Gastrocnemius medialis (tissue), 4 donors: Measurements from ENCODE around the gene PLXNB1. TPM values are rescaled to one million over a fixed set of nuclear protein-coding genes. Genes with fewer than 3 reads are reported as not detected.

Experiments used
- ATAC-seq, 2 donors: fragments of 150-250 bp; one replicate each; pipeline ENCODE4 v1.9.1; 2016
- DNase-seq, 2 donors: peaks; one replicate each; pipeline ENCODE4 v3.0.0-alpha.2; 2019
- H3K27ac ChIP-seq, 4 donors: fragments of 200-600 bp; sonication (generic); 1 replicate in 1 of 4; 2 replicates in 3 of 4; pipeline ENCODE4 v1.5.1; 2016 to 2018; ENCODE audit warnings: mild to moderate bottlenecking in 2 of 4, moderate library complexity in 1 of 4
- H3K27me3 ChIP-seq, 3 donors: fragments of 200-600 bp; sonication (generic) in 2 of 3; 1 replicate in 1 of 3; 2 replicates in 2 of 3; pipeline versions ENCODE4 v1.5.1 to v1.6.0; 2016 to 2019; ENCODE audit warnings: mild to moderate bottlenecking in 1 of 3, moderate library complexity in 1 of 3
- H3K36me3 ChIP-seq, 2 donors: fragments of 200-600 bp; sonication (generic) in 1 of 2; one replicate each; pipeline ENCODE4 v1.5.1; 2017 to 2018
- H3K4me1 ChIP-seq, 2 donors: fragments of 200-600 bp; sonication (generic) in 1 of 2; one replicate each; pipeline ENCODE4 v1.5.1; 2016 to 2017; ENCODE audit warnings: mild to moderate bottlenecking in 2 of 2
- H3K4me3 ChIP-seq, 4 donors: fragments of 200-600 bp; sonication (generic) in 3 of 4; 1 replicate in 1 of 4; 2 replicates in 3 of 4; pipeline ENCODE4 v1.5.1; 2016 to 2019; ENCODE audit warnings: mild to moderate bottlenecking in 2 of 4
- H3K9me3 ChIP-seq, 3 donors: fragments of 200-600 bp; sonication (generic) in 2 of 3; 1 replicate in 1 of 3; 2 replicates in 2 of 3; pipeline ENCODE4 v1.5.1; 2016 to 2019
- CTCF ChIP-seq, 5 experiments: fragments of 450-650 bp in 3 of 5; fragments of 200-600 bp in 2 of 5; sonication (generic) in 2 of 5; IDR thresholded peaks in 4 of 5; conservative IDR thresholded peaks in 1 of 5; 1 replicate in 4 of 5; 2 replicates in 1 of 5; pipeline ENCODE4 v1.5.1; 2016 to 2019; ENCODE audit warnings: antibody characterized with exemption in 5 of 5, mild to moderate bottlenecking in 3 of 5, moderate library complexity in 3 of 5
- POLR2A ChIP-seq, 2 donors: fragments of 450-650 bp; IDR thresholded peaks; one replicate each; pipeline ENCODE4 v1.6.1; 2017; ENCODE audit warnings: antibody characterized with exemption in 2 of 2, mild to moderate bottlenecking in 2 of 2, moderate library complexity in 2 of 2
- in situ Hi-C, 4 donors: fragments of 200-750 bp; cut with MboI; loops; one replicate each; pipeline versions ENCODE4 v1.15.0 to v1.8.0; 2017; ENCODE audit warnings: low sequenced_read_pairs in 4 of 4
- intact Hi-C: fragments of 100-400 bp; cut with DNase I; formaldehyde crosslinking; loops from one replicate; pipeline ENCODE4 v1.15.1; 2023; ENCODE audit warnings: low total_unique reads
- total RNA-seq, 4 donors: library from RNA; depleted of rRNA; stranded (reverse); fragments of >200 nt; gene quantifications; one replicate each; pipeline versions ENCODE4 v1.1.0 to v1.2.3, GENCODE V29; 2016

The PLXNB1 gene
- total RNA-seq, 4 donors from 2014 or later, result 2.8 to 7.2 (median 3.5) TPM

GRCh38 chr3:48441940-48442339 lies 12.1 kb upstream of the PLXNB1 start:
- in situ Hi-C loops, result no loop called here
- Histone ChIP-seq H3K27me3 (no peaks in the 10 kb centered on the region), H3K9me3 (no peaks in the 10 kb centered on the region), H3K27ac (peak overlapping the region in 3 of 4 donors; percentile 85 to 96 (median 93)), H3K36me3 (peaks cover 0 to 26% of the 10 kb centered on the region in 2 donors), H3K4me1 (peaks cover 31 to 32% of the 10 kb centered on the region in 2 donors), H3K4me3 (no peak overlapping the region)
- DNase-seq, result no peak
- intact Hi-C loops, result loop anchor here (2.0 to 10.0 kb wide), 2 partner anchors 115 to 1277 kb away; partner anchors contain the start of genes PFKFB4 and SETD2
- no peak for ATAC-seq
- no peak for TF ChIP-seq CTCF (IDR thresholded peaks at IDR 0.05 in 4 of 5, conservative IDR thresholded peaks at IDR 0.05 in 1 of 5)
- TF ChIP-seq POLR2A (IDR thresholded peaks at IDR 0.05), result no peak

GRCh38 chr3:48440590-48440958 lies 10.7 kb upstream of the PLXNB1 start:
- TF ChIP-seq POLR2A (IDR thresholded peaks at IDR 0.05), result no peak
- TF ChIP-seq CTCF (IDR thresholded peaks at IDR 0.05 in 4 of 5, conservative IDR thresholded peaks at IDR 0.05 in 1 of 5), result no peak
- DNase-seq (no peak), ATAC-seq (peak in 1 of 2 donors; percentile 12)
- H3K4me3 ChIP-seq, result peak overlapping the region; percentile 74 to 95 (median 92)
- H3K27me3 ChIP-seq, result no peaks in the 10 kb centered on the region
- in situ Hi-C loops, result no loop called here
- H3K4me1 ChIP-seq, result peaks cover 23 to 24% of the 10 kb centered on the region in 2 donors
- peaks cover 0 to 26% of the 10 kb centered on the region in 2 donors for H3K36me3 ChIP-seq
- H3K9me3 ChIP-seq, result no peaks in the 10 kb centered on the region
- peak overlapping the region; percentile 85 to 96 (median 94) for H3K27ac ChIP-seq
- intact Hi-C loops, result loop anchor here (2.0 to 10.0 kb wide), 2 partner anchors 116 to 1276 kb away; partner anchors contain the start of genes PFKFB4 and SETD2

GRCh38 chr3:48439820-48440589 lies 10.1 kb upstream of the PLXNB1 start, which contains the start of the genes CCDC51 and TMA7:
Gene CCDC51, minus strand, starts transcription at chr3:48440119. Its CDS starts 4,991 bp downstream, at chr3:48435128.
Gene TMA7, plus strand, starts transcription at chr3:48440257. Its CDS starts 40 bp downstream, at chr3:48440297.
- in situ Hi-C loops (loop anchor here (5.0 to 10.0 kb wide), 4 partner anchors 38 to 168 kb away; no protein-coding TSS in a partner anchor), intact Hi-C loops (loop anchor here (2.0 to 10.0 kb wide), 3 partner anchors 117 to 1275 kb away; partner anchors contain the start of genes PFKFB4 and SETD2)
- Histone ChIP-seq H3K9me3 (no peaks in the 10 kb centered on the region), H3K4me3 (peak within 1 kb of the TSS; percentile 74 to 95 (median 92)), H3K4me1 (peaks cover 21 to 24% of the 10 kb centered on the region in 2 donors), H3K27me3 (no peaks in the 10 kb centered on the region), H3K36me3 (peaks cover 0 to 26% of the 10 kb centered on the region in 2 donors), H3K27ac (peak within 1 kb of the TSS; percentile 85 to 96 (median 94))
- no peak for TF ChIP-seq CTCF (IDR thresholded peaks at IDR 0.05 in 4 of 5, conservative IDR thresholded peaks at IDR 0.05 in 1 of 5)
- peak; percentile 84 to 95 for TF ChIP-seq POLR2A (IDR thresholded peaks at IDR 0.05)
- DNase-seq, result peak; percentile 98
- peak; percentile 96 to 97 for ATAC-seq

GRCh38 chr3:48437812-48438211 lies 7.9 kb upstream of the PLXNB1 start:
- in situ Hi-C loops (loop anchor here (5.0 to 10.0 kb wide), 4 partner anchors 36 to 166 kb away; no protein-coding TSS in a partner anchor), intact Hi-C loops (loop anchor here (5.0 kb wide), 1 partner anchor 206 kb away; no protein-coding TSS in a partner anchor)
- Histone ChIP-seq H3K9me3 (no peaks in the 10 kb centered on the region), H3K4me1 (peaks cover 21 to 24% of the 10 kb centered on the region in 2 donors), H3K27me3 (no peaks in the 10 kb centered on the region), H3K4me3 (no peak overlapping the region), H3K27ac (no peak overlapping the region), H3K36me3 (peaks cover 0 to 9% of the 10 kb centered on the region in 2 donors)
- TF ChIP-seq POLR2A (IDR thresholded peaks at IDR 0.05), result no peak
- TF ChIP-seq CTCF (IDR thresholded peaks at IDR 0.05 in 4 of 5, conservative IDR thresholded peaks at IDR 0.05 in 1 of 5), result no peak
- DNase-seq, result no peak
- ATAC-seq, result no peak
